SK-N-SH treated with all-trans-retinoic acid at 6 μM for 48 hours (cell line): ENCODE results near the gene YOD1.

ENCODE experiments used
- ATAC-seq: fragments of 200-7000 bp; cut with Tn5 transposase; 3 replicates; pipeline ENCODE4 v1.9.1; 2020; ENCODE audit warnings: mild to moderate bottlenecking, moderate library complexity
- BACH2 ChIP-seq: fragments of 250-450 bp; sonication (Bioruptor Pico); IDR thresholded peaks from 2 replicates; pipeline ENCODE4 v1.9.0; 2021; ENCODE audit warnings: mild to moderate bottlenecking, borderline replicate concordance
- CREB5 ChIP-seq: fragments of 250-450 bp; sonication (Bioruptor Pico); IDR thresholded peaks from 2 replicates; pipeline ENCODE4 v1.5.1; 2020; ENCODE audit warnings: low read depth, mild to moderate bottlenecking, moderate library complexity
- CSDC2 ChIP-seq: fragments of 250-450 bp; sonication (Bioruptor Pico); IDR thresholded peaks from 2 replicates; pipeline ENCODE4 v1.5.0; 2020; ENCODE audit warnings: mild to moderate bottlenecking, moderate library complexity
- ESRRG ChIP-seq: fragments of 250-450 bp; sonication (Bioruptor Pico); IDR thresholded peaks from 2 replicates; pipeline ENCODE4 v1.6.1; 2021; ENCODE audit warnings: mild to moderate bottlenecking
- GLIS3 ChIP-seq: fragments of 250-450 bp; sonication (Bioruptor Pico); IDR thresholded peaks from 2 replicates; pipeline ENCODE4 v1.5.0; 2020; ENCODE audit warnings: mild to moderate bottlenecking, moderate library complexity
- ISL1 ChIP-seq: fragments of 250-450 bp; sonication (Bioruptor Pico); IDR thresholded peaks from 2 replicates; pipeline ENCODE4 v2.1.2; 2022; ENCODE audit warnings: mild to moderate bottlenecking, moderate library complexity
- OSR1 ChIP-seq: fragments of 250-450 bp; sonication (Bioruptor Pico); IDR thresholded peaks from 2 replicates; pipeline ENCODE4 v1.8.0; 2022; ENCODE audit warnings: moderate library complexity, mild to moderate bottlenecking, inconsistent platforms
- PATZ1 ChIP-seq: fragments of 250-450 bp; sonication (Bioruptor Pico); IDR thresholded peaks from 2 replicates; pipeline ENCODE4 v1.8.0; 2020; ENCODE audit warnings: mild to moderate bottlenecking, moderate library complexity, borderline replicate concordance
- PPARA ChIP-seq: fragments of 250-450 bp; sonication (Bioruptor Pico); IDR thresholded peaks from 2 replicates; pipeline ENCODE4 v1.5.0; 2020; ENCODE audit warnings: mild to moderate bottlenecking, borderline replicate concordance
- RARB ChIP-seq: fragments of 250-450 bp; sonication (Bioruptor Pico); IDR thresholded peaks from 2 replicates; pipeline ENCODE4 v1.8.0; 2021; ENCODE audit warnings: mild to moderate bottlenecking, moderate library complexity
- SNAI2 ChIP-seq: fragments of 250-450 bp; sonication (Bioruptor Pico); IDR thresholded peaks from 2 replicates; pipeline ENCODE4 v1.5.0; 2020; ENCODE audit warnings: mild to moderate bottlenecking, moderate library complexity
- TCF4 ChIP-seq: fragments of 250-450 bp; sonication (Bioruptor Pico); IDR thresholded peaks from 2 replicates; pipeline ENCODE4 v1.8.0; 2021; ENCODE audit warnings: mild to moderate bottlenecking, moderate library complexity, borderline replicate concordance
- TOX ChIP-seq: fragments of 250-450 bp; sonication (Bioruptor Pico); IDR thresholded peaks from 2 replicates; pipeline ENCODE4 v1.8.0; 2021; ENCODE audit warnings: mild to moderate bottlenecking, moderate library complexity, borderline replicate concordance
- ZC3H10 ChIP-seq: fragments of 250-450 bp; sonication (Bioruptor Pico); IDR thresholded peaks from 2 replicates; pipeline ENCODE4 v1.5.1; 2021; ENCODE audit warnings: mild to moderate bottlenecking, moderate library complexity
- ZFP3 ChIP-seq: fragments of 250-450 bp; sonication (Bioruptor Pico); IDR thresholded peaks from 2 replicates; pipeline ENCODE4 v1.5.0; 2020; ENCODE audit warnings: mild to moderate bottlenecking, moderate library complexity
- ZFP30 ChIP-seq: fragments of 450-650 bp; formaldehyde crosslinking; IDR thresholded peaks from 2 replicates; pipeline ENCODE4 v1.5.0; 2022; ENCODE audit warnings: mild to moderate bottlenecking, moderate library complexity
- ZNF565 ChIP-seq: fragments of 450-650 bp; formaldehyde crosslinking; conservative IDR thresholded peaks from 2 replicates; pipeline ENCODE4 v1.5.0; 2020; ENCODE audit warnings: low read depth, mild to moderate bottlenecking, moderate library complexity
- ZNF70 ChIP-seq: fragments of 450-650 bp; formaldehyde crosslinking; IDR thresholded peaks from 2 replicates; pipeline ENCODE4 v1.5.0; 2020; ENCODE audit warnings: mild to moderate bottlenecking, moderate library complexity
- ZNF8 ChIP-seq: fragments of 450-650 bp; formaldehyde crosslinking; IDR thresholded peaks from 2 replicates; pipeline ENCODE4 v1.5.0; 2020; ENCODE audit warnings: mild to moderate bottlenecking, moderate library complexity
- TF ChIP-seq, protein P1 (sequence below): fragments of 250-450 bp; sonication (Bioruptor Pico); IDR thresholded peaks from 2 replicates; pipeline ENCODE4 v1.5.1; 2021; ENCODE audit warnings: mild to moderate bottlenecking, moderate library complexity
- TF ChIP-seq, protein P2 (sequence below): fragments of 250-450 bp; sonication (Bioruptor Pico); IDR thresholded peaks from 2 replicates; pipeline ENCODE4 v1.5.0; 2020; ENCODE audit warnings: mild to moderate bottlenecking, moderate library complexity

Gene YOD1

DNA sequence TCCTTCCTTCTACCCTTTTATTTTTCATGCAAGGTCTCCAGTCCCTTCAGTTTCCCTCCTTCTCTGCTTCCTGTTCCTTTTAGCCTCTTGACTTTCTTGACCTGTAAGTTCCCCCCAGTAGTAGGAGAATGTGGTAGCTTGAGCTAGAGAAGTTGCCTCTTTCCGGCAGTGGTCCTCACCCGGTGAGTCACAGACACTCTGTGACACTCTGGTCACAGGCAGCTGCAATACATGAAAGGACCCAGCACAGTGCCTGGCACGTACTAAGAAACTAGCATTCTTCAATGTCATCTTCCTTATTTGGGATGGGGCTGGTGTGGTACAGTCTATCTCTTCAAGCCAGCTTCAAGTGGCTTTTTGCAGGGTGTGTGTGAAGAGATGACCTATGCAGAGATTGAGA lies 18.1 kb upstream of the YOD1 start (continued):
- TF ChIP-seq, protein P1, sequence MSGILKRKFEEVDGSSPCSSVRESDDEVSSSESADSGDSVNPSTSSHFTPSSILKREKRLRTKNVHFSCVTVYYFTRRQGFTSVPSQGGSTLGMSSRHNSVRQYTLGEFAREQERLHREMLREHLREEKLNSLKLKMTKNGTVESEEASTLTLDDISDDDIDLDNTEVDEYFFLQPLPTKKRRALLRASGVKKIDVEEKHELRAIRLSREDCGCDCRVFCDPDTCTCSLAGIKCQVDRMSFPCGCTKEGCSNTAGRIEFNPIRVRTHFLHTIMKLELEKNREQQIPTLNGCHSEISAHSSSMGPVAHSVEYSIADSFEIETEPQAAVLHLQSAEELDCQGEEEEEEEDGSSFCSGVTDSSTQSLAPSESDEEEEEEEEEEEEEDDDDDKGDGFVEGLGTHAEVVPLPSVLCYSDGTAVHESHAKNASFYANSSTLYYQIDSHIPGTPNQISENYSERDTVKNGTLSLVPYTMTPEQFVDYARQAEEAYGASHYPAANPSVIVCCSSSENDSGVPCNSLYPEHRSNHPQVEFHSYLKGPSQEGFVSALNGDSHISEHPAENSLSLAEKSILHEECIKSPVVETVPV, result no peak
- TF ChIP-seq SNAI2 (CRISPR knock-in tag), result no peak

- no peak for TF ChIP-seq TCF4
- no peak for TF ChIP-seq ZNF565 (CRISPR knock-in tag)
- TF ChIP-seq, protein P2, sequence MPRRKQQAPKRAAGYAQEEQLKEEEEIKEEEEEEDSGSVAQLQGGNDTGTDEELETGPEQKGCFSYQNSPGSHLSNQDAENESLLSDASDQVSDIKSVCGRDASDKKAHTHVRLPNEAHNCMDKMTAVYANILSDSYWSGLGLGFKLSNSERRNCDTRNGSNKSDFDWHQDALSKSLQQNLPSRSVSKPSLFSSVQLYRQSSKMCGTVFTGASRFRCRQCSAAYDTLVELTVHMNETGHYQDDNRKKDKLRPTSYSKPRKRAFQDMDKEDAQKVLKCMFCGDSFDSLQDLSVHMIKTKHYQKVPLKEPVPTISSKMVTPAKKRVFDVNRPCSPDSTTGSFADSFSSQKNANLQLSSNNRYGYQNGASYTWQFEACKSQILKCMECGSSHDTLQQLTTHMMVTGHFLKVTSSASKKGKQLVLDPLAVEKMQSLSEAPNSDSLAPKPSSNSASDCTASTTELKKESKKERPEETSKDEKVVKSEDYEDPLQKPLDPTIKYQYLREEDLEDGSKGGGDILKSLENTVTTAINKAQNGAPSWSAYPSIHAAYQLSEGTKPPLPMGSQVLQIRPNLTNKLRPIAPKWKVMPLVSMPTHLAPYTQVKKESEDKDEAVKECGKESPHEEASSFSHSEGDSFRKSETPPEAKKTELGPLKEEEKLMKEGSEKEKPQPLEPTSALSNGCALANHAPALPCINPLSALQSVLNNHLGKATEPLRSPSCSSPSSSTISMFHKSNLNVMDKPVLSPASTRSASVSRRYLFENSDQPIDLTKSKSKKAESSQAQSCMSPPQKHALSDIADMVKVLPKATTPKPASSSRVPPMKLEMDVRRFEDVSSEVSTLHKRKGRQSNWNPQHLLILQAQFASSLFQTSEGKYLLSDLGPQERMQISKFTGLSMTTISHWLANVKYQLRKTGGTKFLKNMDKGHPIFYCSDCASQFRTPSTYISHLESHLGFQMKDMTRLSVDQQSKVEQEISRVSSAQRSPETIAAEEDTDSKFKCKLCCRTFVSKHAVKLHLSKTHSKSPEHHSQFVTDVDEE (CRISPR knock-in tag), result no peak
- TF ChIP-seq RARB (CRISPR knock-in tag), result no peak
- no peak for TF ChIP-seq ISL1 (CRISPR knock-in tag)
- TF ChIP-seq OSR1, result no peak
- TF ChIP-seq PATZ1 (CRISPR knock-in tag), result no peak
- TF ChIP-seq TOX, result no peak
- TF ChIP-seq ZNF8 (CRISPR knock-in tag), result no peak
- no peak for TF ChIP-seq CSDC2 (CRISPR knock-in tag)
- TF ChIP-seq ZNF70 (CRISPR knock-in tag), result no peak
- no peak for TF ChIP-seq SNAI2 (CRISPR knock-in tag)
- TF ChIP-seq, protein P1, result no peak
- no peak for TF ChIP-seq CREB5 (CRISPR knock-in tag)
- no peak for TF ChIP-seq ESRRG (CRISPR knock-in tag)
- no peak for ATAC-seq
Observed at GRCh38 chr1:207067665-207068064, 16.7 kb upstream of the YOD1 start.

- no peak for ATAC-seq
- no peak for TF ChIP-seq CREB5 (CRISPR knock-in tag)
- no peak for TF ChIP-seq OSR1
- TF ChIP-seq ZC3H10 (CRISPR knock-in tag), result no peak
Observed at GRCh38 chr1:207067185-207067584, 16.2 kb upstream of the YOD1 start.

GRCh38 chr1:207064561-207064960 lies 13.6 kb upstream of the YOD1 start:
- ATAC-seq, result no peak
- TF ChIP-seq ZFP3 (no peak), PPARA (CRISPR knock-in tag) (no peak), CREB5 (CRISPR knock-in tag) (no peak), ISL1 (CRISPR knock-in tag) (no peak), TOX (no peak), TCF4 (no peak), PATZ1 (CRISPR knock-in tag) (no peak), ZFP30 (CRISPR knock-in tag) (no peak), GLIS3 (CRISPR knock-in tag) (no peak), OSR1 (no peak), BACH2 (no peak), RARB (CRISPR knock-in tag) (no peak), ZNF8 (CRISPR knock-in tag) (no peak)
